Activated B cell treated with CpG ODN at 0.5 μM for 24 hours (primary cell): ENCODE measurements around the gene C14orf93. TPM values are rescaled to one million over a fixed set of nuclear protein-coding genes. Genes with fewer than 3 reads are reported as not detected.

Experiments
- ATAC-seq: fragments of 200-7000 bp; cut with Tn5 transposase; one replicate; pipeline ENCODE4 v1.10.0; 2021; ENCODE audit warnings: low read depth, mild to moderate bottlenecking, moderate library complexity
- CTCF ChIA-PET: fragments of 350-600 bp; sonication (Branson Sonifier 250); formaldehyde crosslinking; loops from one replicate; lab custom pipeline; 2021; ENCODE audit warnings: antibody characterized with exemption; lab: Charles Lee
- POLR2A ChIA-PET: fragments of 350-600 bp; sonication (Branson Sonifier 250); formaldehyde crosslinking; loops from one replicate; lab custom pipeline; 2021; ENCODE audit warnings: antibody characterized with exemption; lab: Charles Lee
- DNase-seq: peaks from one replicate; pipeline ENCODE4 v3.0.0; 2022
- H3K27ac Mint-ChIP-seq: one replicate; pipeline ENCODE4 v1.8.0; 2020; ENCODE audit warnings: mixed read lengths
- H3K27me3 Mint-ChIP-seq: one replicate; pipeline ENCODE4 v1.8.0; 2021; ENCODE audit warnings: mixed read lengths
- H3K36me3 Mint-ChIP-seq: one replicate; pipeline ENCODE4 v1.8.0; 2021; ENCODE audit warnings: low read depth, mixed read lengths
- H3K4me1 Mint-ChIP-seq: one replicate; pipeline ENCODE4 v1.8.0; 2021; ENCODE audit warnings: mixed read lengths
- H3K4me3 Mint-ChIP-seq: one replicate; pipeline ENCODE4 v1.8.0; 2020; ENCODE audit warnings: mild to moderate bottlenecking, mixed read lengths
- H3K9me3 Mint-ChIP-seq: one replicate; pipeline ENCODE4 v1.8.0; 2020; ENCODE audit warnings: mixed read lengths
- intact Hi-C: fragments of 100-400 bp; cut with micrococcal nuclease; formaldehyde crosslinking; loops from one replicate; pipeline ENCODE4 v1.15.1; 2024
- total RNA-seq: library from RNA; stranded (reverse); gene quantifications from 2 replicates; pipeline ENCODE4 v1.2.3, GENCODE V29; 2022
- TF ChIP-seq, protein P1 (sequence below): fragments of 200-600 bp; IDR thresholded peaks from one replicate; pipeline ENCODE4 v1.8.0; 2022; ENCODE audit warnings: antibody characterized with exemption, mild to moderate bottlenecking

C14orf93 gene
- total RNA-seq, 1 donor from 2014 or later = 13.5 TPM

- intact Hi-C loops = loop anchor here (10.0 kb wide), 1 partner anchor 739 kb away; no protein-coding TSS in a partner anchor
- TF ChIP-seq, protein P1, sequence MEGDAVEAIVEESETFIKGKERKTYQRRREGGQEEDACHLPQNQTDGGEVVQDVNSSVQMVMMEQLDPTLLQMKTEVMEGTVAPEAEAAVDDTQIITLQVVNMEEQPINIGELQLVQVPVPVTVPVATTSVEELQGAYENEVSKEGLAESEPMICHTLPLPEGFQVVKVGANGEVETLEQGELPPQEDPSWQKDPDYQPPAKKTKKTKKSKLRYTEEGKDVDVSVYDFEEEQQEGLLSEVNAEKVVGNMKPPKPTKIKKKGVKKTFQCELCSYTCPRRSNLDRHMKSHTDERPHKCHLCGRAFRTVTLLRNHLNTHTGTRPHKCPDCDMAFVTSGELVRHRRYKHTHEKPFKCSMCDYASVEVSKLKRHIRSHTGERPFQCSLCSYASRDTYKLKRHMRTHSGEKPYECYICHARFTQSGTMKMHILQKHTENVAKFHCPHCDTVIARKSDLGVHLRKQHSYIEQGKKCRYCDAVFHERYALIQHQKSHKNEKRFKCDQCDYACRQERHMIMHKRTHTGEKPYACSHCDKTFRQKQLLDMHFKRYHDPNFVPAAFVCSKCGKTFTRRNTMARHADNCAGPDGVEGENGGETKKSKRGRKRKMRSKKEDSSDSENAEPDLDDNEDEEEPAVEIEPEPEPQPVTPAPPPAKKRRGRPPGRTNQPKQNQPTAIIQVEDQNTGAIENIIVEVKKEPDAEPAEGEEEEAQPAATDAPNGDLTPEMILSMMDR = no peak
- CTCF ChIA-PET = interaction anchor here (0.8 to 10.5 kb wide), 6 partner anchors 59 to 82 kb away, joined by 3 to 284 read pairs (median 8); partner anchors contain the start of gene AJUBA
- POLR2A ChIA-PET = interaction anchor here (0.6 kb wide), 1 partner anchor 59 kb away, joined by 5 read pairs; no protein-coding TSS in a partner anchor
- no peak for DNase-seq
- H3K9me3 Mint-ChIP-seq = no peaks in the 10 kb centered on the region
- no peak for ATAC-seq
- peaks cover 2% of the 10 kb centered on the region for H3K27me3 Mint-ChIP-seq
- peaks cover 11% of the 10 kb centered on the region for H3K36me3 Mint-ChIP-seq
- H3K4me3 Mint-ChIP-seq = no peak overlapping the region
- no peak overlapping the region for H3K27ac Mint-ChIP-seq
- H3K4me1 Mint-ChIP-seq = peaks cover 18% of the 10 kb centered on the region
Observed at GRCh38 chr14:23054000-23054811, 44.3 kb upstream of the C14orf93 start.

DNA sequence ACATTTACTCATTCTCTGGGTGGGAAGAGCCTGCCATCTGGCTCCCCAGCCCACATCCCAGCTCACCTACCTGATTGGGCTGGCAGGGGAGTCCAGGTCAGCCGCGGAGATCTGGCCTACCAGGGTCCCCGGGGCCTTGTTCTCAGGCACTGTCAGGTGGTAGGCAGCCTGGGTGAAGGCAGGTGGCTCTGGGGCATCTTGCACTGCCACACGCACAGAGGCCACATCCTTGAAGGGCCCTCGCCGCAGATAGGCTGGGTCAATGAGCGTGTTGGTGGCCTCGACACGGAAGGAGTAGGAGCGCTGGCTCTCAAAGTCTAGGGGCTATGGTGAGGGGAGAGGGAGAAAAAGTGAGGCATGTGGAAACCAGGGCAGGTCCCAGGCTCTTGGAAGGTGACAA lies 43.5 kb upstream of the C14orf93 start:
- H3K36me3 Mint-ChIP-seq = peaks cover 5% of the 10 kb centered on the region
- TF ChIP-seq, protein P1 = no peak

DNA sequence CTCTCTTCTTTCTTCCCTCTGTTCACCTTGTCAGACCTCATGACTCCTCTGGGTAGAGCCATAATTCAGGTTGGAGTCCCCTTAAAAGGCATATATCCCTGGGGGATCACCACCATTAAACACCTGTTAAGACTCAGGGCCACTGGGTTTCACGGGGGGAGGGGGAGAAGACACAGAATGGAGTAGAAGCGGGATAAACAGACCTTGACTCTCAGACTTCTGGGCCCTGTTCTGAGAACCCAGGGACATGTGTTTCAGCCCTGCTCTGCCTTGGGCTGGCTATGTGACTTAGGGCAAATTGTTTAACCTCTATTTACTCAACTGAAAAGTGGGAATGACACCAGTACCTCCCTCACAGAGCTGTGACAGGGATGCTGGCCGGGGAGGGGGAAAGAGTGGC lies 42.7 kb upstream of the C14orf93 start:
- ChIA-PET CTCF (interaction anchor here (0.9 to 1.7 kb wide), 4 partner anchors 58 to 81 kb away, joined by 4 to 7 read pairs (median 4); no protein-coding TSS in a partner anchor), POLR2A (interaction anchor here (0.6 kb wide), 1 partner anchor 30 kb away, joined by 3 read pairs; no protein-coding TSS in a partner anchor)
- Mint-ChIP-seq H3K4me1 (peaks cover 13% of the 10 kb centered on the region), H3K9me3 (no peaks in the 10 kb centered on the region), H3K27ac (no peak overlapping the region), H3K27me3 (peaks cover 2% of the 10 kb centered on the region), H3K4me3 (no peak overlapping the region), H3K36me3 (no peaks in the 10 kb centered on the region)
- intact Hi-C loops = loop anchor here (10.0 kb wide), 1 partner anchor 738 kb away; no protein-coding TSS in a partner anchor
- ATAC-seq (no peak), DNase-seq (no peak)
- TF ChIP-seq, protein P1 = no peak

More for the DNA sequence above, 43.5 kb upstream of the C14orf93 start:
- ChIA-PET CTCF (interaction anchor here (1.1 to 2.4 kb wide), 3 partner anchors 58 to 81 kb away, joined by 4 to 9 read pairs (median 7); no protein-coding TSS in a partner anchor), POLR2A (interaction anchor here (0.6 kb wide), 1 partner anchor 29 kb away, joined by 3 read pairs; no protein-coding TSS in a partner anchor)
- peaks cover 18% of the 10 kb centered on the region for H3K4me1 Mint-ChIP-seq
- H3K9me3 Mint-ChIP-seq = no peaks in the 10 kb centered on the region
- peaks cover 2% of the 10 kb centered on the region for H3K27me3 Mint-ChIP-seq
- no peak for DNase-seq
- intact Hi-C loops = loop anchor here (10.0 kb wide), 1 partner anchor 739 kb away; no protein-coding TSS in a partner anchor
- ATAC-seq = no peak
- H3K27ac Mint-ChIP-seq = no peak overlapping the region
- no peak overlapping the region for H3K4me3 Mint-ChIP-seq

DNA sequence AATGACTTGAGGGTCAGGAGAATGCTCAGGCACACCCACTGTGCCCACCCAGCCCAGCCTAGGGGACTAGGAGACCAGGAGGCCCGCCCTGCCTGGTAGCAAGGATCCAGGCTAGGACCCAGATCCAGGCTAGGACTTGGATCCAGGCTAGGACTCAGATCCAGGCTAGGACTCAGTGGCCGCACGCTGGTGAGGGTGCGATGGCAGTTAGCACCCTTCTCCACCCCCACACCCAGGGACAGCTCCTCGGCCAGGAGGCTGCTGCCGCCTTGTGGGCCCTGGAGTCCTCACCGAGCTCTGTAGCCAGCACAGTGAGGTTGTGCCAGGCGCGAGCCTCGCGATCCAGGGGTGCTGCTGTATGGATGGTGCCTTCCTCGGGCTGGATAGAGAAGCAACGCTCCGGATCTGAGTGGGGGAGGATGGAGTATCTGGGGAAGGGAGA lies 42.3 kb upstream of the C14orf93 start:
- ATAC-seq (no peak), DNase-seq (no peak)
- TF ChIP-seq, protein P1 = no peak
- CTCF ChIA-PET = interaction anchor here (0.9 to 1.5 kb wide), 2 partner anchors 66 to 80 kb away, joined by 4 read pairs; no protein-coding TSS in a partner anchor
- intact Hi-C loops = loop anchor here (10.0 kb wide), 1 partner anchor 737 kb away; no protein-coding TSS in a partner anchor
- Mint-ChIP-seq H3K27me3 (peaks cover 3% of the 10 kb centered on the region), H3K4me1 (peaks cover 13% of the 10 kb centered on the region), H3K27ac (no peak overlapping the region), H3K36me3 (no peaks in the 10 kb centered on the region), H3K4me3 (no peak overlapping the region), H3K9me3 (no peaks in the 10 kb centered on the region)
- POLR2A ChIA-PET = no interaction called here
